Measurements from ENCODE around the gene INPP5J. TPM values are rescaled to one million over a fixed set of nuclear protein-coding genes. Genes with fewer than 3 reads are reported as not detected.

Gene INPP5J
- total and polyA plus RNA-seq, 2 of the 13 experiments (the other 11 are each of a cell fraction or from before 2014, with no cell fraction given): 0.24 to 1.1 TPM

- H3K4me1 ChIP-seq (ENCODE audit: insufficient read depth, low read length): peaks cover 45% of the 10 kb centered on the region
- H3K27me3 ChIP-seq (ENCODE audit: control insufficient read depth in 1 of 2, insufficient read depth in 2 of 2, low read length in 2 of 2): peaks cover 1 to 23% of the 10 kb centered on the region in 2 experiments; a peak in 4 of 5 replicates
- DNase-seq (ENCODE audit: low spot score): no peak
- 75% methylated on average over 19 of the region's 19 CpGs for WGBS (ENCODE audit: low lambda C conversion rate)
- intact Hi-C loops (cut with micrococcal nuclease; ENCODE audit: unreplicated experiment) (no loop called here), in situ Hi-C loops (cut with HindIII; ENCODE audit: extremely low pct_ligation_motif_present, low pct_unique_long_range_greater_than_20kb) (no loop called here)
- no peaks in the 10 kb centered on the region for H4K20me1 ChIP-seq (ENCODE audit: insufficient read depth, low read length)
- no peaks in the 10 kb centered on the region for H3K36me3 ChIP-seq (replicated peaks in 1 of 2; ENCODE audit: control insufficient read depth in 1 of 2, insufficient read depth in 2 of 2, low read length in 2 of 2)
- no peaks in the 10 kb centered on the region for H3K79me2 ChIP-seq (ENCODE audit: insufficient read depth, low read length)
- POLR2A ChIA-PET: no interaction called here
- TF ChIP-seq SATB2 (CRISPR knock-in tag; IDR thresholded peaks at IDR 0.05): no peak
- TF ChIP-seq, protein P1, sequence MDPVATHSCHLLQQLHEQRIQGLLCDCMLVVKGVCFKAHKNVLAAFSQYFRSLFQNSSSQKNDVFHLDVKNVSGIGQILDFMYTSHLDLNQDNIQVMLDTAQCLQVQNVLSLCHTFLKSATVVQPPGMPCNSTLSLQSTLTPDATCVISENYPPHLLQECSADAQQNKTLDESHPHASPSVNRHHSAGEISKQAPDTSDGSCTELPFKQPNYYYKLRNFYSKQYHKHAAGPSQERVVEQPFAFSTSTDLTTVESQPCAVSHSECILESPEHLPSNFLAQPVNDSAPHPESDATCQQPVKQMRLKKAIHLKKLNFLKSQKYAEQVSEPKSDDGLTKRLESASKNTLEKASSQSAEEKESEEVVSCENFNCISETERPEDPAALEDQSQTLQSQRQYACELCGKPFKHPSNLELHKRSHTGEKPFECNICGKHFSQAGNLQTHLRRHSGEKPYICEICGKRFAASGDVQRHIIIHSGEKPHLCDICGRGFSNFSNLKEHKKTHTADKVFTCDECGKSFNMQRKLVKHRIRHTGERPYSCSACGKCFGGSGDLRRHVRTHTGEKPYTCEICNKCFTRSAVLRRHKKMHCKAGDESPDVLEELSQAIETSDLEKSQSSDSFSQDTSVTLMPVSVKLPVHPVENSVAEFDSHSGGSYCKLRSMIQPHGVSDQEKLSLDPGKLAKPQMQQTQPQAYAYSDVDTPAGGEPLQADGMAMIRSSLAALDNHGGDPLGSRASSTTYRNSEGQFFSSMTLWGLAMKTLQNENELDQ (CRISPR knock-in tag; IDR thresholded peaks at IDR 0.05; ENCODE audit: borderline replicate concordance): no peak
- TF ChIP-seq HES4 (CRISPR knock-in tag; IDR thresholded peaks at IDR 0.05; ENCODE audit: borderline replicate concordance): no peak
- TF ChIP-seq ZNF468 (CRISPR knock-in tag; IDR thresholded peaks at IDR 0.05): no peak
- no peak for TF ChIP-seq STAT5B (CRISPR knock-in tag; IDR thresholded peaks at IDR 0.05)
- H3K9ac ChIP-seq (ENCODE audit: insufficient read depth, low read depth, low read length): no peak overlapping the region
- CTCF ChIA-PET (ENCODE audit: low intra/inter-chr PET ratio, low total read pairs): no interaction called here
- H3K4me2 ChIP-seq (ENCODE audit: low read depth, low read length): no peak overlapping the region
- ATAC-seq: no peak
- H3K4me3 ChIP-seq (replicated peaks in 1 of 3; ENCODE audit: insufficient read depth in 1 of 3, low read depth in 2 of 3, low read length in 3 of 3): no peak overlapping the region
- FAIRE-seq: no peak
- no peaks in the 10 kb centered on the region for H3K9me3 ChIP-seq (ENCODE audit: low read length)
- no peak overlapping the region for H3K27ac ChIP-seq (ENCODE audit: extremely low read length, insufficient read depth, low read length)
- no TSS peak for BruUV-seq (replicated peaks)
- no peak overlapping the region for H2AFZ ChIP-seq (ENCODE audit: low read length)
These were observed 4.5 kb downstream of the INPP5J start for GRCh38 chr22:31127181-31127772.

GRCh38 chr22:31128156-31128555 lies 5.4 kb downstream of the INPP5J start:
- ChIA-PET CTCF (ENCODE audit: low intra/inter-chr PET ratio, low total read pairs) (no interaction called here), POLR2A (no interaction called here)
- Histone ChIP-seq H3K4me3 (replicated peaks in 1 of 3; ENCODE audit: insufficient read depth in 1 of 3, low read depth in 2 of 3, low read length in 3 of 3) (no peak overlapping the region), H3K4me1 (ENCODE audit: insufficient read depth, low read length) (peaks cover 40% of the 10 kb centered on the region), H4K20me1 (ENCODE audit: insufficient read depth, low read length) (no peaks in the 10 kb centered on the region), H2AFZ (ENCODE audit: low read length) (no peak overlapping the region), H3K4me2 (ENCODE audit: low read depth, low read length) (no peak overlapping the region), H3K36me3 (replicated peaks in 1 of 2; ENCODE audit: control insufficient read depth in 1 of 2, insufficient read depth in 2 of 2, low read length in 2 of 2) (no peaks in the 10 kb centered on the region), H3K27ac (ENCODE audit: extremely low read length, insufficient read depth, low read length) (no peak overlapping the region), H3K27me3 (ENCODE audit: control insufficient read depth in 1 of 2, insufficient read depth in 2 of 2, low read length in 2 of 2) (peaks cover 1 to 22% of the 10 kb centered on the region in 2 experiments; a peak in 4 of 5 replicates), H3K9me3 (ENCODE audit: low read length) (no peaks in the 10 kb centered on the region), H3K9ac (ENCODE audit: insufficient read depth, low read depth, low read length) (no peak overlapping the region), H3K79me2 (ENCODE audit: insufficient read depth, low read length) (no peaks in the 10 kb centered on the region)
- no TSS peak for BruUV-seq (replicated peaks)
- in situ Hi-C loops (cut with HindIII; ENCODE audit: extremely low pct_ligation_motif_present, low pct_unique_long_range_greater_than_20kb): no loop called here
- DNase-seq (ENCODE audit: low spot score): no peak
- 44% methylated on average over 5 of the region's 7 CpGs for WGBS (ENCODE audit: low lambda C conversion rate)
- intact Hi-C loops (cut with micrococcal nuclease; ENCODE audit: unreplicated experiment): no loop called here
- ATAC-seq: no peak
- no peak for FAIRE-seq
- TF ChIP-seq, protein P2, sequence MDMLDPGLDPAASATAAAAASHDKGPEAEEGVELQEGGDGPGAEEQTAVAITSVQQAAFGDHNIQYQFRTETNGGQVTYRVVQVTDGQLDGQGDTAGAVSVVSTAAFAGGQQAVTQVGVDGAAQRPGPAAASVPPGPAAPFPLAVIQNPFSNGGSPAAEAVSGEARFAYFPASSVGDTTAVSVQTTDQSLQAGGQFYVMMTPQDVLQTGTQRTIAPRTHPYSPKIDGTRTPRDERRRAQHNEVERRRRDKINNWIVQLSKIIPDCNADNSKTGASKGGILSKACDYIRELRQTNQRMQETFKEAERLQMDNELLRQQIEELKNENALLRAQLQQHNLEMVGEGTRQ (IDR thresholded peaks at IDR 0.05; ENCODE audit: low read depth, low read length): no peak
- TF ChIP-seq, protein P2 (CRISPR knock-in tag; IDR thresholded peaks at IDR 0.05; ENCODE audit: borderline replicate concordance): no peak
- TF ChIP-seq PRDM15 (CRISPR knock-in tag; IDR thresholded peaks at IDR 0.05) (no peak), RCOR2 (CRISPR knock-in tag; IDR thresholded peaks at IDR 0.05) (no peak)
